GM23338 (cell line): ENCODE data around the gene APLN. TPM values are rescaled to one million over a fixed set of nuclear protein-coding genes. Genes with fewer than 3 reads are reported as not detected.

Experiments used
- CTCF ChIP-seq, 2 experiments: fragments of 200-600 bp in 1 of 2; sonication (generic) in 1 of 2; conservative IDR thresholded peaks; 2 replicates each; pipeline versions ENCODE4 v1.5.1 to v1.6.1; 2016 to 2017; ENCODE audit warnings: antibody characterized with exemption in 2 of 2, low read depth in 2 of 2, mild to moderate bottlenecking in 2 of 2, moderate library complexity in 1 of 2
- JUNB ChIP-seq: IDR thresholded peaks from one replicate; pipeline ENCODE4 v1.6.1; 2016; ENCODE audit warnings: antibody characterized with exemption; ENCODE audit not compliant: unreplicated experiment
- NANOG ChIP-seq: IDR thresholded peaks from 2 replicates; pipeline ENCODE4 v1.6.1; 2016; ENCODE audit warnings: antibody characterized with exemption, borderline replicate concordance
- POLR2AphosphoS5 ChIP-seq: IDR thresholded peaks from 2 replicates; pipeline ENCODE4 v1.6.1; 2016; ENCODE audit warnings: antibody characterized with exemption, low read depth
- REST ChIP-seq: IDR thresholded peaks from one replicate; pipeline ENCODE4 v1.6.1; 2018; ENCODE audit warnings: antibody characterized with exemption; ENCODE audit not compliant: unreplicated experiment
- ZNF114 ChIP-seq: fragments of 250-450 bp; sonication (Bioruptor Pico); IDR thresholded peaks from 2 replicates; pipeline ENCODE4 v1.5.0; 2020; ENCODE audit warnings: mild to moderate bottlenecking, moderate library complexity
- ZNF331 ChIP-seq: fragments of 250-450 bp; sonication (Bioruptor Pico); IDR thresholded peaks from 2 replicates; pipeline ENCODE4 v1.5.0; 2020; ENCODE audit warnings: low read depth, mild to moderate bottlenecking, moderate library complexity
- polyA plus RNA-seq: library from polyadenylated mRNA; unstranded; fragments of >200 nt; fragmentation: Nextera tagmentation; extraction: Ambion mirVana; gene quantifications from 2 replicates; pipeline ENCODE4 v1.2.1, GENCODE V29; 2016
- total RNA-seq: library from RNA; depleted of rRNA; stranded (reverse); fragments of >200 nt; shearing (Covaris generic); gene quantifications from 2 replicates; pipeline ENCODE4 v1.2.3, GENCODE V29; 2014
- TF ChIP-seq, protein P1 (sequence below): fragments of 250-450 bp; sonication (Bioruptor Pico); IDR thresholded peaks from 2 replicates; pipeline ENCODE4 v1.5.0; 2020; ENCODE audit warnings: mild to moderate bottlenecking, moderate library complexity
- TF ChIP-seq, protein P2 (sequence below): IDR thresholded peaks from 2 replicates; pipeline ENCODE4 v1.6.1; 2016; ENCODE audit warnings: antibody characterized with exemption

The APLN gene
- total and polyA plus RNA-seq, 2 experiments from 2014 or later = 0.49 to 0.60 TPM

- TF ChIP-seq, protein P1, sequence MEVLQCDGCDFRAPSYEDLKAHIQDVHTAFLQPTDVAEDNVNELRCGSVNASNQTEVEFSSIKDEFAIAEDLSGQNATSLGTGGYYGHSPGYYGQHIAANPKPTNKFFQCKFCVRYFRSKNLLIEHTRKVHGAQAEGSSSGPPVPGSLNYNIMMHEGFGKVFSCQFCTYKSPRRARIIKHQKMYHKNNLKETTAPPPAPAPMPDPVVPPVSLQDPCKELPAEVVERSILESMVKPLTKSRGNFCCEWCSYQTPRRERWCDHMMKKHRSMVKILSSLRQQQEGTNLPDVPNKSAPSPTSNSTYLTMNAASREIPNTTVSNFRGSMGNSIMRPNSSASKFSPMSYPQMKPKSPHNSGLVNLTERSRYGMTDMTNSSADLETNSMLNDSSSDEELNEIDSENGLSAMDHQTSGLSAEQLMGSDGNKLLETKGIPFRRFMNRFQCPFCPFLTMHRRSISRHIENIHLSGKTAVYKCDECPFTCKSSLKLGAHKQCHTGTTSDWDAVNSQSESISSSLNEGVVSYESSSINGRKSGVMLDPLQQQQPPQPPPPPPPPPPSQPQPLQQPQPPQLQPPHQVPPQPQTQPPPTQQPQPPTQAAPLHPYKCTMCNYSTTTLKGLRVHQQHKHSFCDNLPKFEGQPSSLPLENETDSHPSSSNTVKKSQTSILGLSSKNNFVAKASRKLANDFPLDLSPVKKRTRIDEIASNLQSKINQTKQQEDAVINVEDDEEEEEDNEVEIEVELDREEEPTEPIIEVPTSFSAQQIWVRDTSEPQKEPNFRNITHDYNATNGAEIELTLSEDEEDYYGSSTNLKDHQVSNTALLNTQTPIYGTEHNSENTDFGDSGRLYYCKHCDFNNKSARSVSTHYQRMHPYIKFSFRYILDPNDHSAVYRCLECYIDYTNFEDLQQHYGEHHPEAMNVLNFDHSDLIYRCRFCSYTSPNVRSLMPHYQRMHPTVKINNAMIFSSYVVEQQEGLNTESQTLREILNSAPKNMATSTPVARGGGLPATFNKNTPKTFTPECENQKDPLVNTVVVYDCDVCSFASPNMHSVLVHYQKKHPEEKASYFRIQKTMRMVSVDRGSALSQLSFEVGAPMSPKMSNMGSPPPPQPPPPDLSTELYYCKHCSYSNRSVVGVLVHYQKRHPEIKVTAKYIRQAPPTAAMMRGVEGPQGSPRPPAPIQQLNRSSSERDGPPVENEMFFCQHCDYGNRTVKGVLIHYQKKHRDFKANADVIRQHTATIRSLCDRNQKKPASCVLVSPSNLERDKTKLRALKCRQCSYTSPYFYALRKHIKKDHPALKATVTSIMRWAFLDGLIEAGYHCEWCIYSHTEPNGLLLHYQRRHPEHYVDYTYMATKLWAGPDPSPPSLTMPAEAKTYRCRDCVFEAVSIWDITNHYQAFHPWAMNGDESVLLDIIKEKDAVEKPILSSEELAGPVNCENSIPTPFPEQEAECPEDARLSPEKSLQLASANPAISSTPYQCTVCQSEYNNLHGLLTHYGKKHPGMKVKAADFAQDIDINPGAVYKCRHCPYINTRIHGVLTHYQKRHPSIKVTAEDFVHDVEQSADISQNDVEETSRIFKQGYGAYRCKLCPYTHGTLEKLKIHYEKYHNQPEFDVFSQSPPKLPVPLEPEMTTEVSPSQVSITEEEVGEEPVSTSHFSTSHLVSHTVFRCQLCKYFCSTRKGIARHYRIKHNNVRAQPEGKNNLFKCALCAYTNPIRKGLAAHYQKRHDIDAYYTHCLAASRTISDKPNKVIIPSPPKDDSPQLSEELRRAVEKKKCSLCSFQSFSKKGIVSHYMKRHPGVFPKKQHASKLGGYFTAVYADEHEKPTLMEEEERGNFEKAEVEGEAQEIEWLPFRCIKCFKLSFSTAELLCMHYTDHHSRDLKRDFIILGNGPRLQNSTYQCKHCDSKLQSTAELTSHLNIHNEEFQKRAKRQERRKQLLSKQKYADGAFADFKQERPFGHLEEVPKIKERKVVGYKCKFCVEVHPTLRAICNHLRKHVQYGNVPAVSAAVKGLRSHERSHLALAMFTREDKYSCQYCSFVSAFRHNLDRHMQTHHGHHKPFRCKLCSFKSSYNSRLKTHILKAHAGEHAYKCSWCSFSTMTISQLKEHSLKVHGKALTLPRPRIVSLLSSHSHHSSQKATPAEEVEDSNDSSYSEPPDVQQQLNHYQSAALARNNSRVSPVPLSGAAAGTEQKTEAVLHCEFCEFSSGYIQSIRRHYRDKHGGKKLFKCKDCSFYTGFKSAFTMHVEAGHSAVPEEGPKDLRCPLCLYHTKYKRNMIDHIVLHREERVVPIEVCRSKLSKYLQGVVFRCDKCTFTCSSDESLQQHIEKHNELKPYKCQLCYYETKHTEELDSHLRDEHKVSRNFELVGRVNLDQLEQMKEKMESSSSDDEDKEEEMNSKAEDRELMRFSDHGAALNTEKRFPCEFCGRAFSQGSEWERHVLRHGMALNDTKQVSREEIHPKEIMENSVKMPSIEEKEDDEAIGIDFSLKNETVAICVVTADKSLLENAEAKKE (CRISPR knock-in tag) = no peak
- TF ChIP-seq CTCF (conservative IDR thresholded peaks at IDR 0.05; ENCODE audit: low read depth in 2 of 2) (no peak), REST (no peak), NANOG (no peak), ZNF114 (no peak), JUNB (no peak), POLR2AphosphoS5 (no peak), ZNF331 (CRISPR knock-in tag) (no peak)
- TF ChIP-seq, protein P2, sequence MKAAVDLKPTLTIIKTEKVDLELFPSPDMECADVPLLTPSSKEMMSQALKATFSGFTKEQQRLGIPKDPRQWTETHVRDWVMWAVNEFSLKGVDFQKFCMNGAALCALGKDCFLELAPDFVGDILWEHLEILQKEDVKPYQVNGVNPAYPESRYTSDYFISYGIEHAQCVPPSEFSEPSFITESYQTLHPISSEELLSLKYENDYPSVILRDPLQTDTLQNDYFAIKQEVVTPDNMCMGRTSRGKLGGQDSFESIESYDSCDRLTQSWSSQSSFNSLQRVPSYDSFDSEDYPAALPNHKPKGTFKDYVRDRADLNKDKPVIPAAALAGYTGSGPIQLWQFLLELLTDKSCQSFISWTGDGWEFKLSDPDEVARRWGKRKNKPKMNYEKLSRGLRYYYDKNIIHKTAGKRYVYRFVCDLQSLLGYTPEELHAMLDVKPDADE = no peak
Observed at GRCh38 chrX:129640737-129641136, 14.0 kb downstream of the APLN start (continued).
